Non-pigmented ciliary epithelial cell (primary cell): ENCODE results near the gene ATXN7L3.
"Not testable (repeated sequence)": the region's sequence is repeated elsewhere in the genome, so short reads cannot be mapped to it uniquely, and the experiment has no call there.

Source experiments
- DNase-seq: peaks from one replicate; pipeline ENCODE4 v3.0.0-alpha.2; 2010; ENCODE audit warnings: low read depth

Gene ATXN7L3

DNA sequence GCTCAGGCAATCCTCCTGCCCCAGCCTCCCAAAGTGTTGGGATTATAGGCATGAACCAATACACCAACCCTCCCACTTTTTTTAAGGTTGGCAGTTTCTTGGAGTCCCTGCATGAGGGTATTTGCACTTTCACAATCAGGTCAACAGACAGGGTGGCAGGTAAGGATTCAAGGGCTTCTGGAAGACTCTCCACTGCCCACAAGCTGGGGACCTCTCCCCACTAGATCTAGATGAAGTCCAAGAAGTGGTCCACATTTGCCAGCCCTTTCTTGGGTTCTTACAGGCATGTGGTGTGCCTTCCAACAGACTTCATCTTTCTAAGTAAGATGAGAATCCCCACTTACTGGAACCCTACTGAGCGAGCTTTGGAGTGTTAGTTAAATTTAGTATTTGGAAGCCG lies 25.3 kb downstream of the ATXN7L3 start:
- no peak for DNase-seq

DNA sequence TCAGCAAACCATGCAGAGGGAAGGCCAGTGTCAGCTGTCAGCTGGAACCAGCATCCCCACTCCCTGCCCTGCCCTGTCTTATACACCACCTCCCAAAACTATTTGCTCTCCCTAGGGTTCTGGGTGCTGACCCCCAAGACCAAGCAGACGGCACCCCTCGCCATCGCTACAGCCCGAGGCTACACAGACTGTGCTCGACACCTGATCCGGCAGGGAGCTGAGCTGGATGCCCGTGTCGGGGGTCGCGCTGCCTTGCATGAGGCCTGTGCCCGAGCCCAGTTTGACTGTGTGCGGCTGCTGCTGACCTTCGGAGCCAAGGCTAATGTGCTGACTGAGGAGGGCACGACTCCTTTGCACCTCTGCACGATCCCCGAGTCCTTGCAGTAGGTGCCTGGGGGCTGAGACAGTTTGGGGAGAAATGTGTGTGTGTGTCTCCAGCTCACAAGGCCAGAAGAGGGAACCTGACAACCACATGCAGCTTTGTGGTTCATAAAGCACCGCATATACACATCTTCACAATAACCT lies 27.7 kb downstream of the ATXN7L3 start:
- DNase-seq: no peak

- no peak for DNase-seq
Observed at GRCh38 chr17:44170499-44171201, 29.0 kb downstream of the ATXN7L3 start, which contains the start of gene ASB16. TSS of gene ASB16 (plus strand) at chr17:44170704. CDS start at chr17:44170790, 86 bp downstream.

DNA sequence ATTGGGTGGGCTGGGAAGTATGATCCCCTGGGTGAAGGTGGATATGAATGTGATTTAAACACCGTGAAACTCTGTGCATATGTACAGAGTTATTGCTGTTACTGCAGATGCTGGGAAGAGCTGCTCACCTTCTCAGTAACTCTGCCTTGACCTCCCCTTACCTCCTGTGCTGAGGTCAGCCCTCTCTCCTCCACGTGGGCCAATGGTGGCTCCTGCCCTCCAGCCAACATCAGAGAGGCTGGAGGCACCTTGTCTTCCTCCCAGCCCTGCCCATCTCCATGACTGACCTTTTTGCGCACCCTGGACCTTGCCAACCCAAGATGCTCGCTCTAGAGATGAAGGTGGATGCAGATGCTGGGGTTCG lies 29.6 kb downstream of the ATXN7L3 start:
- no peak for DNase-seq

- no peak for DNase-seq
Observed at GRCh38 chr17:44167181-44167861, 32.4 kb downstream of the ATXN7L3 start.

DNA sequence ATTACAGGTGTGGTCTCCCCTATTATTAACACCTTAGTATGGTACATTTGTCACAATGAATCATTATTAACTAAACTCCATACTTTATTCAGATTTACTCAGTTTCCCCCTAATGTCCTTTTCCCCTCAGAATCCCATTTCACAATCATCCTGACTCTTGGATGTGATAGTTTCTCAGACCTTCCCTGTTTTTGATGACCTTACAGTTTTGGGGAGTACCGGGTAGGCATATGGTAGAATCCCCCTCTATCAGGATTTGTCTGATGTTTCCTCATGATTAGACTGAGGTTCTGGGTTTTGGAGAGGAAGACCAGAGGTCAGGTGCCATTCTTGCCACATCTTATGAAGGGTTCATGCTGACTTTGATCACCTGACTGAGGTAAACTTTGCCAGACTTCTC lies 35.2 kb downstream of the ATXN7L3 start:
- DNase-seq: no peak

DNA sequence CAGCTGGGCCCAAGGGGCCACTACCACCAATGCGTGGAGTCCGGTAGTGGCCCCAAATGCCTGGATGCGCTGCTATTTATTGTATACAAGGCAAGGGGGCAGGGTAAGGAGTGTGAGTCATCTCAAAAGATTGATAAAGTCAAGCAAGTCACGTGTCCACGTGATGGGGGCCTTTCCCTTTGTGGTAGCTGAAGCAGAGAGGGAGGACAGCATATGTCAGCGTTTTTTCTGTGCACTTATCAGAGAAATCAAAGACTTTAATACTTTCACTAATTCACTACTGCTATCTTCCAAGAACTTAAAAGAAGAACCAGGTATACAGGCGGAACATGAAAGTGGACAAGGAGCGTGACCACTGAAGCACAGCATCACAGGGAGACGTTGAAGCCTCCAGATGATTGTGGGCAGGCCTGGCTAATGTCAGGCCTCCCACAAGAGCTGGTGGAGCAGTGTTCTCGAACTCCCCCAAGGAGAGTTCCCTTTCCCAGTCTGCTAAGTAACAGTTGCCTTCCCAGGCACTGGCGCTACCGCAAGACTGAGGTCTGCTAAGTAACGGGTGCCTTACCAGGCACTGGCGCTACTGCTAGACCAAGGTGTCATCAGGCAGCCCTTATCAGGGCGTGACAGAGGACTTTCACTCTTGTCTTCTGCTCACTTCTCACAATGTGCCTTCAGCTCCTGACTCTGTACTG lies 40.0 kb downstream of the ATXN7L3 start:
- no peak for DNase-seq

GRCh38 chr17:44155488-44155887 lies 44.2 kb downstream of the ATXN7L3 start:
- DNase-seq: no peak

GRCh38 chr17:44152875-44153274 lies 46.8 kb downstream of the ATXN7L3 start:
- DNase-seq: no peak

GRCh38 chr17:44149750-44150329 lies 49.8 kb downstream of the ATXN7L3 start:
- DNase-seq: no peak

GRCh38 chr17:44149066-44149465 lies 50.6 kb downstream of the ATXN7L3 start:
- not testable (repeated sequence) for DNase-seq

DNA sequence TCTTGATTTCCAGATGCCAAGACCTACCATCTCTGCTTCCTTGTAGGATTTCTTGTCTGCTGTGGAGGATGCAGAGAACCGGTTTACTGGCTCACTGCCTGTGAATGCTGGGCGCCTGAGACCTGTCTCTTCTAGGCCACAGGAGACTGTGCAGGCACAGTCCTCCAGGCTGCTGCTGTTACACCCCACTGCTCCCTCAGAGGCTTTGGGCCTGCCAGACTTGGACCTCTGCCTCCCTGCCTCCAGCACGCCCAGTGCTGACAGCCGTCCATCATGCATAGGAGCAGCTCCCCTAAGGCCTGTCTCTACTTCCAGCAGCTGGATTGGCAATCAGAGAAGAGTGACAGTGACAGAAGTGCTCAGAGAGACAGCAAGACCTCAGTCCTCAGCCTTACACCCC lies 51.9 kb downstream of the ATXN7L3 start:
- no peak for DNase-seq

DNA sequence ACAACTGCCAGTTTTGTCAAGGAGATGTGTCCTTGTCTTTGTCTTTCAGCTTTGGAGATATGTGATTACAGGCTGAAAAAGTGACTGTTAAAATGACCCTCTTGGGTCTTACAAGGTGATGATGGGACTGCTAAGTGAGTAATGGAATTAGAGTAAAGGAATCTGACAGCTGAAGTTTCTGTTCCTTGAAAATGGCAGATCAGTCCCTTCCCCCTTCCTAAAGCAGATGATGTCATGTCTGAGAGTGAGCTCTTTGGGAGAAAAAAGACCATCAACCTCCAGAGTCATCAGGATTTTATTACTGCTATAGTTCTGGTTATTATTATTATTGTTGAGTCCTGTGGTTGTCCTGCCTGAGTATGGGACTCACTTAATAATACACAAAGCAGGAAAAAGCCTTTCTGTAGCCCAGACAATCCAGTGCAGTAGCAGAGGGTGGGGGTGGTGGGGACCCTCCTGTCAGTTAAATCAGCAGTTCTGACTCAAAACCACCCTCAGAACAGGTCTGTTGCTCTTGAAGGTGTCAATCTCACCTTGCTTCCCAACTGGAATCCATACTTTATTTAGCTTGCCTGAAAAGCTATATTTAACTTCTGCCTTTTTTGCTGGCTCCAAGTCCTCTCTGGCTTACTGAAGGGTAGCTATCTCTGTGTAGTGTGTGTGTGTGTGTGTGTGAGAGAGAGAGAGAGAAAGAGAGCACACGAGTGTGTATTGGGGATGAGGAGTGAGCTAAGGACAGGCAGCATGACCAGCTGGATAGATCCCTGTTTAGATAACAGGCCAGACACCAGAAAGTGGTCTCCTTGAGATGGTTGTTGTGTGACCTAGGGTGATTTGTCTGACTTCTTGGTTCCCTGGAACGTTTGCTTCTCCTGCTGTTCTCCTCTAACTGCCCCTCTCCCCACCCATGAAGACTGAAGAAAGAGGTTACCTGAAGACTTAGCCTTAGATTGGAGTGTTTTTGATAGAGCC lies 53.0 kb downstream of the ATXN7L3 start:
- no peak for DNase-seq

DNA sequence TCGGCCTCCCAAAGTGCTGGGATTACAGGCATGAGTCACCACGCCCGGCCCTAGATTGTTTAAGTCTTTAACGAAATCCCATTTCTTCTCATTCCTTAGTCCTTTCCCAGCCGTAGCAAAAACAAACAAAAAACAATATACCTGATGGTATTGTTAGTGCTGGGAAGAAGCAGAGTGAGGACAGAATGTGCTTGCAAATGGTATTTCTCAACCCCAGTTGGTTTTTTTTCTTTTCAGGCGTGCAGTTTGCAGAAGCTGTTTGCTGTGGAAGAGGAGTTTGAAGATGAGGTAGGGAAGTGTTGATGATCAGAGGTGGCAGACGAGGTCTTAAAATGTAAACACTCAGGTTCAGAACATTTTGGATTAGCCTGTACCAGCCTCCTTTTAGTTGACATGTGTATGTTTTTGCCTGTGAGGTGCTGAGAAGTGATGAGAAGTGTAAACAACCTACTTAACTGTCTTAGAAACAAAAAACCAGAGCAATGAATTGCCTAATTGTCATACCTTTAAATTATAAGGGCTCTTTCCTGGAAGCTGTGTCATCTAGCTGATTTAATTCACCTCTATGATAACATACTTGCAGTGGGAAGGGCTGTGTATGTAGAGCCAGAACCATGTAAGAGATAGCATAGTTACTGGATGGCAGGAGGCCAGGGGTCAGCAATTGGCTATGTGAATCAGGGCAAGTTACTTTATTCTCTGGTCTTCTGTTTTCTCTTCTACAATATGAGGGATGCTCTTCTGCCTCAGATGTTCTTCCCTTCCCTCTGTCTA lies 54.5 kb downstream of the ATXN7L3 start:
- no peak for DNase-seq

- DNase-seq: not testable (repeated sequence)
Observed at GRCh38 chr17:44143921-44144320, 55.8 kb downstream of the ATXN7L3 start.
